Posterior cingulate gyrus (tissue), 11 donors: Measurements from ENCODE around the gene TECTB.
"Not testable (repeated sequence)": the region's sequence is repeated elsewhere in the genome, so short reads cannot be mapped to it uniquely, and the experiment has no call there.

ENCODE experiments used
- DNase-seq, 10 donors: peaks; one replicate each; pipeline versions ENCODE4 v3.0.0 to v3.0.0-alpha.2; 2020 to 2021; ENCODE audit warnings: mixed read lengths in 3 of 10
- intact Hi-C: fragments of 100-400 bp; cut with DNase I; formaldehyde crosslinking; loops from one replicate; pipeline ENCODE4 v1.15.1; 2023

Gene TECTB

DNA sequence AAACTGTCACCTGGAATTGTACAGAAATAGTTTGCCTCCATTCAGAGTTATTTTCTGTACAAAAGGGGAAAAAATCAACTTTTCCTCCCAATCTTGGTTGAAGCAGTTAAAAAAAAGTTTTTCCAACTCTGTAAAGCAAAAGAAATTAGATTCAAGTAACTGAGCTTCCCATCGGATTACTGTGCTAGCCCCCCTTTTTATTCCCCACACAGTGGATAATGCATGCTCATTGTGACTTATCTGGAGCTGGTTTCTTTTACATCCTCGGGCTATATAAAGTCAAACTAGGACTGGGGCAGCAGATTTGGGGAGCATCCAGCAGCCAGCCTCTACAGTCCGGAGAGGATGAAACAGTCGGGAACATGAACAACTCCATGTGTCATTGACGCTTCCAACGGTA, at the start of gene TECTB:
TSS of gene TECTB (plus strand) at position 301 of the 400 bp plus-strand sequence. CDS start 335 bp downstream, outside the sequence.
- intact Hi-C loops = no loop called here
- DNase-seq = no peak

DNA sequence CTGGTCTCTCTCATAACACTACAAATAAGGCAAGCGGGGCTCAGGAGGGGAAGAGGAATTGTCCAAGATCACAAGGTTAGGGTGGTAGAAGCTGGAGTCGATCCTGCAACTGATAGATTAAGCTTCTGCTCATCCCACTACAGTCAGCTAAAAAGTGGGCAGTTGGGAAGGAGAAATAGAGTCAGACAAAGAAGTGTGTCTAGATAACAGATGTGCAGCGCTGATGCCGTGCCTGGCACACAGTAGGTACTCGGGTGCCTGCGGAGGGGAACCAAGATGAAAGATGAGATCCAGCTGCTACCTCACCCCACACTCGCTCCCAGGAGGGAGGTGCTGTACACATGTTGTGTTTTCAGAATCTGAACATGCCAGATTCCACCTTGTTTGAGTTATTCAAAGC, 48.1 kb upstream of the TECTB start:
- intact Hi-C loops = no loop called here
- DNase-seq = no peak

DNA sequence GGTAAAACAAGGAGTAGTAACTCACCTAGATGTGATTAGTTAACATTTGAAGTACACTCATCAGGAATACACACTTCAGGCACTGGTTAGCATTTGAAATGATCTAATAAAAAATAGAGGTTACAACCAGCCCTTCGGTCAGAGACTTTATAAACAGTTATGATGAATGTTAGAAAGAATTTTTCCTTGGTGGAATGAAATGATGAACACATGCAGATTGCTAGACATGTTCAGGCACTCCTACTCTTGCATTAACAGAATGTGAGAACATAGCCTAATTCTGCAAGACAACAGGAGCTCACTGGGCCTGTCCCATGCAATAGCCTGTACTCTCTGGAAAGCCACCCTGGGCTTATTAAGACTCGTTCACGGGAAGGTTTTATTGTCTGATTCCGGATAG, 47.3 kb upstream of the TECTB start:
- intact Hi-C loops = no loop called here
- no peak for DNase-seq

DNA sequence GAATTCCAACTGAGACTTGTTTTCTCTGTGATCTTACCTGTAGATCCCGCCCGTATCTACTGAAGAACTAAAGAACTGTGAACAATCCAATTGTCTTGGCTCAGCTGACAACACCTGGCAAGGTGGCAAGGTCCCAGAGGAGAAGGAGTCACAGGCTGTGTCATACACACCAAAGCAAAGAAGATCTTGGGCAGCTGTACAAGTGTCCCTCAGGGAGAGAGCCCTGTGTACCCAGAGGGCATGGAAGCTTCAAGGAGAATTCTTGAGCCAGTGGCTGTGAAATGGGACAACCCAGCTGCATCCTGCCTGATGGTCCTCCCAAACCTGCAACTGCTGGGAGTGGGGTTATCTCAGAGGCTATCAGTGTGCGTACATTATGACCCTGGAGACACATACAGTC, 46.7 kb upstream of the TECTB start:
- intact Hi-C loops = no loop called here
- no peak for DNase-seq

DNA sequence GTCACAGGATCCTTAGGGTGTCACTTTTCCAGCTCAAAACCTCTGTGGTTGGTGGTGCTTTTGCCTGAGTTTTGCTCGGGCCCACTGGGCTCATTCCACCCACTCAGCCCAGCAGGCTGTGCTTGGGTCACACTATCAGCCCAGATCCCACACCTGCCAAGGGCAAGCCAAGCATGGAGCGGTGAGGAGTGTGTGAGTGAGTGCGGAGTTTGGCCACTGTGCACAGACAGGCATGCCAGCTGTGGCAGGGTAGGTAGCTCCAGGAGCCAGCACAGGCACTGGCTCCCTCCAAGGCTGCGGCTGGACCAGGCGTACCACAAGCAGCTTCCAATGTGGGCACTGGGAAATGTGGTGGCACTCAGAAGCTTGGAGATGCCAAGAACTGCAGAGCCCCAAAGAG, 43.9 kb upstream of the TECTB start:
- intact Hi-C loops = no loop called here
- DNase-seq = no peak

DNA sequence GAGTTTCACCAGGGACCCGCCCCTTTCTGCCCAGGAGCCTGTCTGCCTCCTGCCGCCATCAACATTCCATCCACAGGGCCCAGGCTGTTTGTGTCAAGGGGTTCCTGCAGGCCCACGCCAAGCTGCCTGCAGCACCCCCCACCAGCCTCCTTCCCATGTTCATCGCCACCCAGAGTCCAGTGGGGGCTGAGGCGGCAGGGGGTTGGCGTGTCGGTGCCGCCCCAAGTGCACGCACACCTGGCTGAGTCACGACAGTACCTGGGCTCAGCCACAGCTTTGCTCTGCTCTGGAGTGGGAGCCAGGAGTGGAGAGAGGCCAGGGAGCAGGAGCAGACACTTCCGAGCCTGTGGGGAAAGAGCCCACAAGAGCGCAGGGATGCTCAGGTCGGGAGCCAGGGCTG, 42.8 kb upstream of the TECTB start:
- DNase-seq = no peak
- intact Hi-C loops = no loop called here

DNA sequence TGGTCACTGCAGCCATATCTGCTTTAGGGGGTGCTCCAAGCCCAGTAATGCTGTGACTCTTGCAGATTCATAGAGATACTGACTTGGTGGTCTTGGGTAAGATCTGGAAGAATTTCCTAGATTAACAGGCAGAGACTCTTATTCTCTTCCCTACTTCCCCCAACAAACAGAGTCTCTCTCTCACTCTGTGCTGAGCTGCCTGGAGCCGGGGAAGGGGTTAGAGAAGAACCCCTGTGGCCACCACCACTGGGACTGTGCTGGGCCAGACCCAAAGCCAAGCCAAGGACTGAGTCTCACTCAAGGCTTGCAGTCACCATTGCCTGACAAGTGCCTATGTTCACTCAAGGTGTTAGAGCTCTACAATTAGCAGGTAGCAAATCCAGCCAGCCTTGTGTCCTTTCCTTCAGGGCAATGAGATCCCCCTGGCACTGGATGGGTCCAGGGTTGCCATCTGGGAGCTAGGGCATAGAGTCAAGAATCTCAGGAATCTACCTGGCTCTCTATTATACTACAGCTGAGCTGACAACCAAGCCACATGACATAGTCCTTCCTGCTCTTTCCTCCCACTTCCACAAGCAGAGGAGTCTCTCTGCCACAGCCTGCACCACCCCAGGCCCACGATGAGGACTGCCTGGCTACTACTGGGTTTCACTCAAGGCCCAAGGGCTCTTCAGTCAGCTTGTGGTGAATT, 41.4 kb upstream of the TECTB start:
- intact Hi-C loops = no loop called here
- no peak for DNase-seq

DNA sequence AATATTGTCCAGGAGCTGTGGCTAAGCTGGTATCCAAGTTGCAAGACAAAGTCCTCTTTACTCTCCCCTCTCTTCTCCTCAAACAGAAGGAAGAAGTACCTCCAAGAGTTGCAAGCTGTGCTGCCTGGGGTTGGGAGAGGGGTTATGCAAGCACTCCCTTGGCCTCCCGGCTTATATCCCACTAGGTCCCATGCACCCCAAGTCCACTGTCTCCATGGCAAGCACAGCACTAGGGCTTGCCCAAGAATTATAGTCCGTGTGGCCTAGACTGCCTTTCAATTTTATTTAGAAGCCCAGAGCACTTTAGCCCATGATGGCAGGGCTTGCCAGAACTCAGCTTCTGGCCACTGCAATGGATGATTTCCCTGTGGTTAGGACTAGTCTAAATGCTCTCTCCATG, 40.4 kb upstream of the TECTB start:
- intact Hi-C loops = no loop called here
- DNase-seq = no peak

DNA sequence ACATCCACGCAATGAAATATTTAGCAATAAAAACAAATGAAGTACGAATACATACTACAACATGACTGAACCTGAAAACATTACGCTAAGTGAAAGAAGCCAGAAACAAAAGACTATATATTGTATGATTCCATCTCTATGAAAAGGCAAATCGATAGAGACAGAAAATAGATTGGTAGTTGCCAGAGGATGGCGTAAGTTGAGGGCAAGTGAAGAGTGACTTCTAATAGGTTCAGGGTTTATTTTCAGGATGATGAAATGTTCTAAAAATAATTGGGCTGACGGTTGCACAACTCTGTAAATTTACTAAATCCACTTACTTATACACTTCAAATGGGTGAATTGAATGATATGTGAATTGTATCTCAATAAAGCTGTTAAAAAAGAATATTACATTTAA, 39.5 kb upstream of the TECTB start:
- intact Hi-C loops = no loop called here
- no peak for DNase-seq

DNA sequence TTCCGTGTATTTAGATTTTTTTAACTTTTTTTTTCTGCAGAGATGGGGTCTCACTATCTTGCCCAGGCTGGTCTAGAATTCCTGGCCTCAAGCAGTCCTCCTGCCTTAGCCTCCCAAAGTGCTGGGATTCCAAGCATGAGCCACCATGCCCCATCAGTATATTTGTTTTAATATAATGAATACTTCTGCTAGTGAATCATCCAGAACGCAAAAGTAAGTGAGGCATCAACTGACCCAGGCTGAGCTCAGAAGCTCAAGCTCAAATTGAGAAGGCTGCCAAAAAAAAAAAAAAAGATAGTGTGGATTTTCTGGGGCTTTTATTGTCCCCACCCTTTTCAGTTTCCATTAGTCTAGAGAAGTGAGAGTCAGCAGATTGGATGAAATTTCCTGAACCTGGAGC, 39.0 kb upstream of the TECTB start:
- intact Hi-C loops = no loop called here
- DNase-seq = no peak

DNA sequence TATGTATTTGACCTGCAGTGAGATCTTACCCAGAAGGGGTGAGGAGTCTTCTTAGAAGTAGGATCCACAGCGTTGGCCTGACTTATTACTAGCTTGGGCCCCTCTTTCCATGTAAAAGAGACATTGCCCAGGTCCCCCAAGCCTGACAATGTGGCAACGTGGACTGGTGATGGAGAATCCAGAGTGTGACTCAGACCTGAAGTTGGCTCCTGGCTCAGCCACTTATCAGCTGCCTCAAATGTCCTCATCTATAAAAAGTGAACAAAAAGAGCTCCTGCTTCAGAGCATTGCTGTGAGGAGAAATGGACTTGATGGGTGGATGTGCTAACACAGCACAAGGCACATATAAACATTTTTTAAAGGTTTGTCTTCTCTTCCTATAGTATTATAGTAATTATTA, 35.4 kb upstream of the TECTB start:
- intact Hi-C loops = no loop called here
- DNase-seq = no peak

DNA sequence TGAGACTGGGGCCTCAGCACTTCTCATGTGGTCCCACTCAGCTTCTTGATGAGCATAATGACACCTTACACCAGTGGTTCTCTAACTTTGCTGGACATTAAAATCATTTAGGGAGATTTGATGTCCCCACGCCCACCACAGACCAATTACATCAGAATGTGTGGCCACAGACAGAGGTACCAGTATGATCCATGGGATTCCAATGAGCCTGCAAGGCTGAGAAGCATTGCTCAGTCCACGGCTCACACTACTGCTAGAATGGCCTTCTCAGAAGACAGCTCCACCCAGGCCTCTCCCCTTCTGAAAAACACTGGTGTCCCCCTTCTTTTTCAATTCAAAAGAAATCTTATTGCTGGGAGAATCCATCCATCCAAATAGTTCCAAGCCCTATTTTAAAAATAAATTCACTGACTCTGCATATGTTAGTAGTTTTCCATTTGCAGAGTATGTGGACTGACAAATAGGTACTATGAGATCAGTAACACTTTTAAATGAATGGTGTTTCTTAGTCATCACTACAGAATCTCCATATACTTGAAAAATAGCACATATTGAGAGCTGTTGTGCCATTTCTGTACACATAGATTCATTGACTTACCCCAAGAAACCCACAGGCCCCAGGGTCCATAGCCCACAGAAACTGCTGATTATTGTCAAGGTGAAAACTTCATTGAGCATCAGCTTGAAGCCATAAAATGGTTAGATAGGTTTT, 34.5 kb upstream of the TECTB start:
- intact Hi-C loops = no loop called here
- DNase-seq = no peak

DNA sequence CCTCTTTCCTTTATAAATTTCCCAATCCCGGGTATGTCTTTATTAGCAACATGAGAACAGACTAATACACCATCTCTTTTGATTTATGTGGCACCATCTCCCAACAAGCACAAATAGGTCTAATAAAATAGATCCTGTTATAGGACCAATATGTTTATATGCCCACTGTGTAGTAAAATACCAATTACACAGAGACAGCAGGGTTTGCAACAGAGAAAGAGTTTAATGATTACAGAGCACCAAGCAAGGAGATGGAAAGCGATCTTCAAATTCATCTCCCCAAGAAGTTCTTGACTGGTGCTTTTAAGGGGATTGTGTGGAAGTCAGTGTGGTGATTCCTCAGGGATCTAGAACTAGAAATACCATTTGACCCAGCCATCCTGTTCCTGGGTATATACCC, 33.5 kb upstream of the TECTB start:
- intact Hi-C loops = no loop called here
- no peak for DNase-seq

DNA sequence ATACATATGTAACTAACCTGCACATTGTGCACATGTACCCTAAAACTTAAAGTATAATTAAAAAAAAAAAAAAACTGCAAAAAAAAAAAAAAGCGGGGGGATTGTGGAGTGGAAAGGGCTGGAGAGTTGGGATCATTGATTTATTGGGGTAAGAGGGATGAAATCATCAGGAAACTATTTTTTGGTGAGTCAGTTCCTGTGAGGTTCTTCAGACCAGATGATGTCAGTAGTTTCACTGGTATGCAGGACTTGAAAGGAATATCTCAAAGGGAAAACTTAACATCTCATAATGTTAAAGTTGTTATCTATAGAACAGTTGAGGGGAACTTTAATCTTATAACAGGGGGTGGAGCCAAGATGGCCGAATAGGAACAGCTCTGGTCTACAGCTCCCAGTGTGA, 32.6 kb upstream of the TECTB start:
- no peak for DNase-seq
- intact Hi-C loops = no loop called here

DNA sequence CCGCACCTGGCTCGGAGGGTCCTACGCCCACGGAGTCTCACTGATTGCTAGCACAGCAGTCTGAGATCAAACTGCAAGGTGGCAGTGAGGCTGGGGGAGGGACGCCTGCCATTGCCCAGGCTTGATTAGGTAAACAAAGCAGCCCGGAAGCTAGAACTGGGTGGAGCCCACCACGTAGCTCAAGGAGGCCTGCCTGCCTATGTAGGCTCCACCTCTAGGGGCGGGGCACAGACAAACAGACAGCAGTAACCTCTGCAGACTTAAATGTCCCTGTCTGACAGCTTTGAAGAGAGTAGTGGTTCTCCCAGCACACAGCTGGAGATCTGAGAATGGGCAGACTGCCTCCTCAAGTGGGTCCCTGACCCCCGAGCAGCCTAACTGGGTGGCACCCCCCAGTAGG, 32.0 kb upstream of the TECTB start:
- intact Hi-C loops, DNase-seq: not testable (repeated sequence)

DNA sequence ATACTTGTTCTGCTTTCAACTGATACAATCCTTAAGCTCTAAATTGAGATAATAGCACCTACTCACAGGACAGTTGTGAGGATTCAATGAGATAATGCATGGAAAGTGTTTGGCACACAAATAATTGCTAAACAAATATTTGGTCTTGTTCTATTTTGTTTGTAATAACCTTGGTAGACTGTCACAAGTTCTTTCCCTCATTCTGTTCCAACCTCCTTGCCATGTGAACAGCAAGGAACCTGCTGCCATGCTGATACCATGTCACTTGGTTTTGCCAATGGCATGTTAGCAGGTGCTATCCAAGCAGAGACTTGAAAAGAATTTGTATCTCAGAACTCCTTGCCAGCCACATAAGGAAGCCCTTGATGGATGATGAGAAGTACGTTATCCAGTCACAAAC, 24.8 kb upstream of the TECTB start:
- intact Hi-C loops = no loop called here
- no peak for DNase-seq

DNA sequence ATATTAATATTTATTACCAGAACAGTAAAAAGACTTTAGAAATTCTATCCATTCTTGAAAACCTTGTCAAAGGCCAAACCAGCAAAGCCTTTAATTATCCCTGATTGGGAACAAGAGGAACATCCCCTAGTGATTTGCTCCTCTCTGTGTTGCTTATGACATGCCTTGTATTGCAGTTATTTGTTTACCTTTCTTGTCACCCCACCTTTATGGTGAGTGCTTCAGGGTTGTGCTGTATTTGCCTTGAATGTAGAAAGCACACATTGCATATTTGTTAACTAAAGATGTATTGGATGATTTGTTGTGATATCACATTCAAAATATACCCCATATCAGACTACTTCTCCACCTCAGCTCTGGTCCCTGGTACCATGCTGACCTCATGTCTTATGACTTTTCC, 23.5 kb upstream of the TECTB start:
- intact Hi-C loops = no loop called here
- no peak for DNase-seq

DNA sequence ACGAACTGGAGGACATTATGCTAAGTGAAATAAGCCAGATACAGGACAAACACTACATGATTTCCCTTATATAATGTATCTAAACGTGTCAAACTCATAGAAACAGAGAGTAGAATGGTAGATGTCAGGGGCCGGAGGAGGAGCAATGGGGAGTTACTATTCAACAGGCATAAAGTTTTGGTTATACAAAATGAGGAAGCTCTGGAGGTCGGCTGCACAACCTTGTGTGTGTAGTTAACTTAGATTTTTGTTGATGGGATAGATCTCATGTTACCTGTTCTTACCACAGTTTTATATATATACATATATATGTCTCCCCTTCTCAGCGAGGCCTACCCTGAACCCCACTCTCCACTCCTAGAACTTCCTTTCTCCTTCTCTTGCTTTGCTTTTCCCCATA, 22.4 kb upstream of the TECTB start:
- DNase-seq = no peak
- intact Hi-C loops = no loop called here

DNA sequence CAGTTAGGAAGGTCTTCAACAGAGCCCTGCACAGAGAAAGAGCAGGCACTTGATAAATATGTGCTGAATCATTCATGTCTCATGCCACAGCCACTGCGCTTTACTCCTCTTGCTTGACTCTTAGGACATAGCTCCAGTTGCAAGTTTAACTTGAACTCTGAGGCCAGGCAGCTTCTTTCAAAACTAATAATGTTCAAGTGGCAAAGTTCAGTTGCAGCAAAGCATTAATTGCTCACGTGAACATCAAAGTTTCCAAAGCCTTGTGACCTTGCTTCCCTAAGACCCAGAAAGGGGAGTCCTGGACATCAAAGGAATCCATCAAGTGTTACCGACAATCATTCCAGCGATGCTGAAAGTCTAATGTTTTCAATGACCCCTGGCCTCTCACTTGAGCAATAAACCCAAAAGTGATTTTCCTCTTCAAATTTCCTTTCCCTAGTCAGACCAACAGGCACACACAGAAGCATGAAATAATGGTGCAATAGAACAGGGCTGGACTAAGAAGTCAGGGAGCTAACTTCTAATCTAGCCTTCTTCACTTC, 21.8 kb upstream of the TECTB start:
- DNase-seq = no peak
- intact Hi-C loops = no loop called here

DNA sequence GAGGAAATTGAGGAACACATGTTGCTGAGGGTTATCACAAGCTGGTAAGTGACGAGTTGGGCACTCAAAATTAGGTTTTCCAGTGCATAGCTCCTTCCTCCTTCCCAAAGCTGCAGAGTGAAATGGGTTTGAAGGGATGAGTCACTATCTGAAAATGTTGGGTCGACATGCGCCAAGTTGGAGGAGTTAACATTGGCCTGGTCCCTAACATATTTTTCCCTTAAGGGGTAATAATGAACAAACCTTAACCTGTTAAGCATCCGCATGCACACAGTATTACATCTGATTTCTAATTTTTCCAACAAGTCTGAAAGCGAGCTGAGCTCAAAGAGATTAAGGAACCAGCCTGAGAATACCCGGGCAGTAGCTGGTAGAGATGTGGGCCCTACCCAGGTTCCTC, 20.7 kb upstream of the TECTB start:
- DNase-seq = no peak
- intact Hi-C loops = no loop called here

DNA sequence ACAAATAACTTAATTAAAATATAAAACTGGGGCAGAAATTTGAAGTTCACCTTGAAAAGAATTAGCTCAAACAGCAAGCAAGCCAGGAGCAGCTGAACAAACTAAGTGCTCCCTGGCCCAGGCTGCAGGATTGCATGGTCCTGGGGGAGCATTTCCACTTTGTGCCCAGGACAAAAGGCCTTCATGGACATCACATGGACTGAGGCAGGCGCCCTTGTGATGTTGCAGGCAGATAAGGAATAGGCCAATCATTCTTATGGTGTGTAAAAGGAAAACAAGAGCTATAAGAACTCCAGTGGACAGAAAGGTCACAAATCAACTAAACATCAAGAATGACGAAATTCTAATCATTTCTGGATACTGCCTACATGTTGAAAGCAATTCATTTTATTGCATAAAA, 17.5 kb upstream of the TECTB start:
- DNase-seq = no peak

DNA sequence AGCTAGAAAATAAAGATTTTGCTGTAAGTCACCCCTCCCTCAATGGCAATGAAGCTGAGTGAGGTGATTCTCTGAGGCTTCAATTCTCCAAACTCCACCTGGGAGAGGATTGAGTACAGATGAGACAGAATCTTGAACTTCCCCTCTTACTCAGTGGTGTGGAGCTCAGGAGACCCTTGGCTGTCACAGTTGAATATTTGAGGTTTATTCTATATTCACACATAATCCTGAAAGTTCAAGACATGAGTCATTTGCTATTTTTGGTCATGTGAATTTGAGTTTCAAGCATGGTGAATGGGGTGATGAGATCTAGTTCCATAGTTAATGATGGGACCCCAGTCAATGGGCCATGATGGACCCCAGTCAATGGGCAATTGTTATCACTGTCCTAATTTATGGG, 13.9 kb upstream of the TECTB start:
- intact Hi-C loops = no loop called here
- no peak for DNase-seq

More for the DNA sequence above, 17.5 kb upstream of the TECTB start:
- intact Hi-C loops = no loop called here
